NT2/D1 (cell line): ENCODE results near the gene PDE1C.

Experiments
- SUZ12 ChIP-seq: IDR thresholded peaks from 2 replicates; pipeline ENCODE4 v1.6.1; 2011; ENCODE audit not compliant: insufficient read length, insufficient read depth; ENCODE audit errors: extremely low read depth
- YY1 ChIP-seq: IDR thresholded peaks from 2 replicates; pipeline ENCODE4 v1.6.1; 2011; ENCODE audit not compliant: insufficient read length, insufficient read depth
- ZNF274 ChIP-seq: IDR thresholded peaks from 2 replicates; pipeline ENCODE4 v1.6.1; 2011; ENCODE audit warnings: mild to moderate bottlenecking, low read depth, low read length

DNA sequence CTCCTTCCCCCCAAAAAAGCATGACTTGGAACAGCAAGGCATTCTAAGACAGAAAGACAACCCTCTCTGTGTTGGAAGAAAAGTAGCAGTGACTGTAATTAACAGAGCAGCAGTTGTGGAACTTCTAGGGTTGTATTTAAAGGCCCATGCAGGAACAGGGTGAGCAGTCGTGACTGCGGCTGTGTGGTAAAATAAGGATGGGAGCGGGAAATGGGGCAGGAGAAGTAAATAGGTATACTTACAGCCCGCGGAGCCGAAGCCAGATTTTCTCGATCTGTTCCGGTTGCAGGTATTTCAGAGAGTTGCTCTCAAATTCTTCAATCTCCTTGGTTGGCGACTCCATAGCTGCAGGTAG, 179 bp downstream of the PDE1C start:
- no peak for TF ChIP-seq YY1
- no peak for TF ChIP-seq ZNF274
- peak; percentile 34 for TF ChIP-seq SUZ12
